ENCODE data around the gene MMAA. TPM values are rescaled to one million over a fixed set of nuclear protein-coding genes. Genes with fewer than 3 reads are reported as not detected.

Gene MMAA
- total and polyA plus RNA-seq, 3 donors from 2014 or later = 7.9 to 16.1 (median 9.8) TPM

DNA sequence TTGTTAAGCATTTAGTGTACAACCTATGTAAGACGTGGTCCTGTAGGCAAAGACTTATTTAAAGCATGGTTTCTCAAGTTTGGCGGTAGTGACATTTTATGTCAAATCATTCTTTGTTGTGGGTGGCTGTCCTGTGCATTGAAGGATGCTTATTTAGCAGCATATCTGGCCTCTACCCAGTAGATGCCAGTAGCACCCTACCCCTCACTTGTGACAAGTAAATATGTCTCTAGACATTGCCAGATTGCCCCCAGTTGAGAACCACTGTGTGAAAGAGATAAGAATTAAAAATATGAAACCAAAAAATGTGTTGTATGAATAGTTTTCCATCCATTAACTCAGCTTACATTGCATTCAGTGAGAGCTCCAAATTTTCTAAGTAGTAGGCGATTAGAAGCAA lies 25.5 kb downstream of the MMAA start:
- intact Hi-C loops (cut with DNase I; ENCODE audit: low total_unique reads) = no loop called here
- Histone ChIP-seq H3K27me3 (no peaks in the 10 kb centered on the region), H3K4me3 (no peak overlapping the region), H3K9me3 (no peaks in the 10 kb centered on the region), H3K36me3 (ENCODE audit: low read depth, missing control alignments) (no peaks in the 10 kb centered on the region), H3K4me1 (no peaks in the 10 kb centered on the region), H3K27ac (no peak overlapping the region)
- DNase-seq = no peak
- WGBS, 2 donors = 87 to 91% methylated on average over 3 of the region's 3 CpGs
- TF ChIP-seq, protein P1, sequence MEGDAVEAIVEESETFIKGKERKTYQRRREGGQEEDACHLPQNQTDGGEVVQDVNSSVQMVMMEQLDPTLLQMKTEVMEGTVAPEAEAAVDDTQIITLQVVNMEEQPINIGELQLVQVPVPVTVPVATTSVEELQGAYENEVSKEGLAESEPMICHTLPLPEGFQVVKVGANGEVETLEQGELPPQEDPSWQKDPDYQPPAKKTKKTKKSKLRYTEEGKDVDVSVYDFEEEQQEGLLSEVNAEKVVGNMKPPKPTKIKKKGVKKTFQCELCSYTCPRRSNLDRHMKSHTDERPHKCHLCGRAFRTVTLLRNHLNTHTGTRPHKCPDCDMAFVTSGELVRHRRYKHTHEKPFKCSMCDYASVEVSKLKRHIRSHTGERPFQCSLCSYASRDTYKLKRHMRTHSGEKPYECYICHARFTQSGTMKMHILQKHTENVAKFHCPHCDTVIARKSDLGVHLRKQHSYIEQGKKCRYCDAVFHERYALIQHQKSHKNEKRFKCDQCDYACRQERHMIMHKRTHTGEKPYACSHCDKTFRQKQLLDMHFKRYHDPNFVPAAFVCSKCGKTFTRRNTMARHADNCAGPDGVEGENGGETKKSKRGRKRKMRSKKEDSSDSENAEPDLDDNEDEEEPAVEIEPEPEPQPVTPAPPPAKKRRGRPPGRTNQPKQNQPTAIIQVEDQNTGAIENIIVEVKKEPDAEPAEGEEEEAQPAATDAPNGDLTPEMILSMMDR (IDR thresholded peaks at IDR 0.05) = no peak
- no peak for TF ChIP-seq POLR2A (IDR thresholded peaks at IDR 0.05)

DNA sequence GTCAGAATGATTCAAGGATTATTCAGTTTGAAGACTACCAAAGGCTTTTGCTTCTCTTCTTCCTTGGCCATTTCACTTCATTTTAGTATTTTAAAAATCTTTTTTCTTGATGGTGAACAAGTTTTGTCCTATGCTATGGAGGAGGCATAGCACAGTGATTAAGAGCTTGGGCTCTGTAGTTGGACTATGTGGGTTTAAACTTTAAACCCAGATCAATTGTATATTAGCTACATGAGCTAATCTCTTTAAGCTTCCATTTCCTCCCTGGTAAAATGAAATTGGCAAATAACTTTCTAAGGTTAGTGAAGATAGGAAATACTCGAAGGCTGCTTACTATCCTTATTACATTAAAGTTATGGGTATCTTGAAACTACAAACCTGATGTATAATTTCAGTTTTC lies 37.0 kb downstream of the MMAA start:
- no peak for TF ChIP-seq POLR2A (IDR thresholded peaks at IDR 0.05)
- TF ChIP-seq, protein P1 (IDR thresholded peaks at IDR 0.05) = no peak
- no peak overlapping the region for H3K27ac ChIP-seq
- no peaks in the 10 kb centered on the region for H3K36me3 ChIP-seq (ENCODE audit: low read depth, missing control alignments)
- WGBS, 2 donors = 87 to 90% methylated on average over 1 of the region's 1 CpG
- H3K27me3 ChIP-seq = no peaks in the 10 kb centered on the region
- H3K9me3 ChIP-seq = no peaks in the 10 kb centered on the region
- H3K4me1 ChIP-seq = no peaks in the 10 kb centered on the region
- intact Hi-C loops (cut with DNase I; ENCODE audit: low total_unique reads) = no loop called here
- no peak overlapping the region for H3K4me3 ChIP-seq
- DNase-seq = no peak

DNA sequence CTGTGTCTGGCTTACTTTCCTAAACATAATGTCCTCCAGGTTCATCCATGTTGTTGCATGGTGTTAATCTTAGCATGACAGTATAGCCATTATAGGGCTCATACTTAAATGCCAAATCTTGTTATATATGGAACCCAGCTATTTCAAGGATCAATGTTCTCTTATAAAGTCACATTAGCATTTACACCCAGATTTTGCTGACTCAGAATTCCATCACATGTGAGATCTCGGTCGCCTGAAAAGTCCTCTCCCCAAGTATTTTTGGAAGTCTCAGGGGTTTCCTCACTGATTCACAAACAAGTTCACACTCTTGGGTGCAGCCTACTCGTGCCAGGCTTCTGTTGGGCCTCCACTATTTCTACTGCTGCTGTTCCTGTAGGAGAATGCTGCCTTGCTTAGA lies 40.9 kb downstream of the MMAA start:
- intact Hi-C loops (cut with DNase I; ENCODE audit: low total_unique reads) = no loop called here
- Histone ChIP-seq H3K27me3 (no peaks in the 10 kb centered on the region), H3K4me1 (no peaks in the 10 kb centered on the region), H3K4me3 (no peak overlapping the region), H3K9me3 (no peaks in the 10 kb centered on the region), H3K27ac (no peak overlapping the region), H3K36me3 (ENCODE audit: low read depth, missing control alignments) (no peaks in the 10 kb centered on the region)
- WGBS, 2 donors = 91 to 95% methylated on average over 3 of the region's 3 CpGs
- TF ChIP-seq POLR2A (IDR thresholded peaks at IDR 0.05) = no peak
- TF ChIP-seq, protein P1 (IDR thresholded peaks at IDR 0.05) = no peak
- DNase-seq = no peak

DNA sequence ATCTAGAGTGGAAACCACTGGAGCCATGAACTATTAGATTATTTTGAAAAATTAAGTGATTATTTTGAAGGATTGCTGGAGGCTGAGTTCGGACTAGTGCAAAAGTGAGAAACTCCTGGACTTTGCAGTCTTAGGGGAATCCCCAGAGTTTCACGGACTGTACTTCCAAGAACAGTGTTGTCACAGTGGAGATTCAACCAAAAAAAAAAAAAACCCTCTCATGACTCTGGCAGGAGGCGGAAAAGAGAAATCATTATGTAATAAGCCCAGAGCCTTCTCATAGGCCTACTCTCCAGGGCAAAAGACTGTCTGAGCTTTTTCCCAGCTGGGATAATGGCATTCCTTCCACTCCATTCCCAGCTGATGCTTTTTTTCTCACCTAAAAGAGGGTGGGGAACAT lies 44.0 kb downstream of the MMAA start:
- Histone ChIP-seq H3K4me3 (no peak overlapping the region), H3K27me3 (no peaks in the 10 kb centered on the region), H3K9me3 (no peaks in the 10 kb centered on the region), H3K27ac (no peak overlapping the region), H3K36me3 (ENCODE audit: low read depth, missing control alignments) (no peaks in the 10 kb centered on the region), H3K4me1 (no peaks in the 10 kb centered on the region)
- intact Hi-C loops (cut with DNase I; ENCODE audit: low total_unique reads) = no loop called here
- TF ChIP-seq POLR2A (IDR thresholded peaks at IDR 0.05) = no peak
- TF ChIP-seq, protein P1 (IDR thresholded peaks at IDR 0.05) = no peak
- DNase-seq = no peak
- WGBS, 2 donors = 46 to 61% methylated on average over 3 of the region's 3 CpGs

DNA sequence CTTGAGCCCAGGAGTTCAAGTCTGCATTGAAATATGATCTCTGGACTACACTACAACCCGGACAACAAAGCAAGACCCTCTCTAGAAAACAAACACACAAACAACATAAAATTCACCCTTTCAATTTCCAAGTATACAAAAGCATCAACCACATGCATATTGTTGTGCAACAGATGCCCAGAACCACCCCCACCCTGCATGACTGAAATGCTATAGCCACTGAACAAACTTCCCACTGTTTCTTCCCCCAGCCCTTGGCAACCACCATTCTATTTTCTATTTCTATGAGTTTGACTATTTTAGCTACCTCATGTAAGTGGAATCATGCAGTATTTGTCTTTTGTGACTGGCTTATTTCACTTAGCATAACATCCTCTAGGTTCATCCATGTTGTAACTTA lies 46.6 kb downstream of the MMAA start:
- intact Hi-C loops (cut with DNase I; ENCODE audit: low total_unique reads) = no loop called here
- Histone ChIP-seq H3K36me3 (ENCODE audit: low read depth, missing control alignments) (no peaks in the 10 kb centered on the region), H3K9me3 (no peaks in the 10 kb centered on the region), H3K4me3 (no peak overlapping the region), H3K27me3 (no peaks in the 10 kb centered on the region), H3K27ac (no peak overlapping the region), H3K4me1 (no peaks in the 10 kb centered on the region)
- no peak for DNase-seq
- 96 to 100% methylated on average over 1 of the region's 1 CpG for WGBS, 2 donors
- TF ChIP-seq, protein P1 (IDR thresholded peaks at IDR 0.05) = no peak
- no peak for TF ChIP-seq POLR2A (IDR thresholded peaks at IDR 0.05)

Measured in testis (tissue), 3 donors.